ENCODE results near the gene RNF149. TPM values are rescaled to one million over a fixed set of nuclear protein-coding genes. Genes with fewer than 3 reads are reported as not detected.

Gene RNF149
- total RNA-seq, 1 experiment from 2014 or later: 69.0 TPM

DNA sequence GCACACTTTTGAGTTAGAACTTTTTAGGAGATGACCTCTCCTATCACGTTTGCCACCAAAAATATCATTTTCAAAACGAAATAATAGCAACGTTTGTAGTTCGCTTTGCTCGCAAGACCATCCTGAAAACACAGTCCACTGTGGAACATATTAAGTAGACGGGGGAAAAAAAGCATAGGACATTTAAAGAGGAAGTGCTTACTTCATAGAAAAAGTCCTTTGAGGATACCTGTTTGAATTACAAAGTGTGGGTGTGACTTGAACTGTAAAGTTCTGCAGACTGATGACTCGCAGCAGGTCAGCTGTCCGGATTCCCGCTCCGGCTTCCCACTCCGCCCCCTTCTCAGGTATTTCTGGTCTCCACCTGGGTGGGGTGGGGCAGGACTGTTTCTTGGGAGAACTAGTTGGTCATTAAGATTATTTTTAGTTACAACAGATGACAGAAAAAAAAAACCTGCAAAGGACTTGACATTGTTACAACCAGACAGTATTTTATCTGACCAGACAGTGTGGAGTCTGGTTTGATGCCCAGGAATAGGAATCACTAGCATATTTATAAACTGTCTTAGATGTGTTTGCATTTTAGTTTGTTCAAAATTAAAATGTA lies 42.5 kb downstream of the RNF149 start:
- no TSS peak for BruUV-seq (replicated peaks)
- DNase-seq: peak; percentile 61

DNA sequence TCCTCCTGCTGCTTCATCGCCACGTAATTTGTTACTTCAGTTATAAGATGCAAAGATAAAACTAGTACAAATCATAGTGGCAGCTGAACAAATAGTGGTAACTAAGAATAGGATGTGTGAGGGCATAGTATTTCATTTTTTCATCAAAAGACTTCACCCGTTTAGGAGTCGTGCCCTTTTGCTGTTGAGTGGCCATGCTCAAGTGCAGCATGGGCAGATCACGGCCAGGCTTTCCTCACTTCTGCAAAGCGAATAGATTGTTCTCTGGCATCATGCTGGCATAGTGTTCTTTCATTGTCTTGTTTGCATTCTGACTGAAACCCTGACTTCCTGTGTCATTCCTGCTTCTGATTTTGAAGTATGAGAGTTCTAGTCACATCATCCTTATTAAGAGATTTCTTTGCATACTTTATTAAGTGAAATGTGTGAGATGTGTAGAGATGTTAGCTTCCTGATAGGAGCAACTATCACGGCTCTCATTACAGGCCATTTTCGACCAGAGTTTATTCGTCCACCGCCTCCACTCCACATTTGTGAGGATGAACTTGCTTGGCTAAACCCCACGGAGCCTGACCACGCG lies 44.1 kb downstream of the RNF149 start:
- Mint-ChIP-seq H3K4me3 (ENCODE audit: low read depth, unreplicated experiment) (no peak overlapping the region), H3K4me1 (ENCODE audit: low read depth, unreplicated experiment) (peaks cover 33% of the 10 kb centered on the region), H3K27me3 (ENCODE audit: unreplicated experiment) (no peaks in the 10 kb centered on the region), H3K9me3 (ENCODE audit: low read depth, unreplicated experiment) (no peaks in the 10 kb centered on the region), H3K27ac (ENCODE audit: unreplicated experiment) (no peak overlapping the region), H3K36me3 (ENCODE audit: insufficient read depth, unreplicated experiment) (peaks cover 60% of the 10 kb centered on the region)
- DNase-seq: no peak
- TF ChIP-seq, protein P1, sequence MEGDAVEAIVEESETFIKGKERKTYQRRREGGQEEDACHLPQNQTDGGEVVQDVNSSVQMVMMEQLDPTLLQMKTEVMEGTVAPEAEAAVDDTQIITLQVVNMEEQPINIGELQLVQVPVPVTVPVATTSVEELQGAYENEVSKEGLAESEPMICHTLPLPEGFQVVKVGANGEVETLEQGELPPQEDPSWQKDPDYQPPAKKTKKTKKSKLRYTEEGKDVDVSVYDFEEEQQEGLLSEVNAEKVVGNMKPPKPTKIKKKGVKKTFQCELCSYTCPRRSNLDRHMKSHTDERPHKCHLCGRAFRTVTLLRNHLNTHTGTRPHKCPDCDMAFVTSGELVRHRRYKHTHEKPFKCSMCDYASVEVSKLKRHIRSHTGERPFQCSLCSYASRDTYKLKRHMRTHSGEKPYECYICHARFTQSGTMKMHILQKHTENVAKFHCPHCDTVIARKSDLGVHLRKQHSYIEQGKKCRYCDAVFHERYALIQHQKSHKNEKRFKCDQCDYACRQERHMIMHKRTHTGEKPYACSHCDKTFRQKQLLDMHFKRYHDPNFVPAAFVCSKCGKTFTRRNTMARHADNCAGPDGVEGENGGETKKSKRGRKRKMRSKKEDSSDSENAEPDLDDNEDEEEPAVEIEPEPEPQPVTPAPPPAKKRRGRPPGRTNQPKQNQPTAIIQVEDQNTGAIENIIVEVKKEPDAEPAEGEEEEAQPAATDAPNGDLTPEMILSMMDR (IDR thresholded peaks at IDR 0.05; ENCODE audit: unreplicated experiment): no peak
- no TSS peak for BruUV-seq (replicated peaks)
- CTCF ChIA-PET: no interaction called here
- intact Hi-C loops (cut with micrococcal nuclease; ENCODE audit: unreplicated experiment): no loop called here

More for the DNA sequence above, 42.5 kb downstream of the RNF149 start:
- peaks cover 73% of the 10 kb centered on the region for H3K36me3 Mint-ChIP-seq (ENCODE audit: insufficient read depth, unreplicated experiment)
- TF ChIP-seq, protein P1 (IDR thresholded peaks at IDR 0.05; ENCODE audit: unreplicated experiment): no peak
- CTCF ChIA-PET: interaction anchor here (0.5 to 0.6 kb wide), 2 partner anchors 253 to 293 kb away, joined by 4 read pairs; no protein-coding TSS in a partner anchor
- H3K9me3 Mint-ChIP-seq (ENCODE audit: low read depth, unreplicated experiment): no peaks in the 10 kb centered on the region
- peaks cover 33% of the 10 kb centered on the region for H3K4me1 Mint-ChIP-seq (ENCODE audit: low read depth, unreplicated experiment)
- H3K4me3 Mint-ChIP-seq (ENCODE audit: low read depth, unreplicated experiment): no peak overlapping the region
- H3K27ac Mint-ChIP-seq (ENCODE audit: unreplicated experiment): no peak overlapping the region
- intact Hi-C loops (cut with micrococcal nuclease; ENCODE audit: unreplicated experiment): no loop called here
- no peaks in the 10 kb centered on the region for H3K27me3 Mint-ChIP-seq (ENCODE audit: unreplicated experiment)

DNA sequence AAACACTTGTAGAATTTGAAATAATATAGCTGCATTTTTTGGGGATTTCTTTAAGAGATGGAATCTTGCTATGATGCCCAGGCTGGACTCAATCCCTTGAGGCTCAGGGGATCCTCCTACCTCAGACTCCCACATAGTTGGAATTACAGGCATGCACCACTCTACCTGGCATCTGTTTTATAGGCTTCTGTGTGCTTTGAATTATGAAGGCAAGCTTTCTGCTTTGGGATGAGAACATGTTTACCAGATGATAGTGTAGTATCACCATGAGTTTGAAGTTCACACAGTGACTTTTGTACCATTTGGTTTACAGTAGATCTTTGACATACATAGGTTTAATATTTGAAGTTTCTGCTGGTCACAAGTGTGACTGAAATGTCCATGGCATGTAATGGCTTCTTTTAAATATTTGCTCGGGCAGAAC lies 45.1 kb downstream of the RNF149 start:
- CTCF ChIA-PET: no interaction called here
- TF ChIP-seq, protein P1 (IDR thresholded peaks at IDR 0.05; ENCODE audit: unreplicated experiment): no peak
- peaks cover 61% of the 10 kb centered on the region for H3K36me3 Mint-ChIP-seq (ENCODE audit: insufficient read depth, unreplicated experiment)
- BruUV-seq (replicated peaks): no TSS peak
- no peaks in the 10 kb centered on the region for H3K9me3 Mint-ChIP-seq (ENCODE audit: low read depth, unreplicated experiment)
- DNase-seq: no peak
- intact Hi-C loops (cut with micrococcal nuclease; ENCODE audit: unreplicated experiment): no loop called here
- no peak overlapping the region for H3K27ac Mint-ChIP-seq (ENCODE audit: unreplicated experiment)
- no peaks in the 10 kb centered on the region for H3K27me3 Mint-ChIP-seq (ENCODE audit: unreplicated experiment)
- H3K4me1 Mint-ChIP-seq (ENCODE audit: low read depth, unreplicated experiment): peaks cover 29% of the 10 kb centered on the region
- no peak overlapping the region for H3K4me3 Mint-ChIP-seq (ENCODE audit: low read depth, unreplicated experiment)

DNA sequence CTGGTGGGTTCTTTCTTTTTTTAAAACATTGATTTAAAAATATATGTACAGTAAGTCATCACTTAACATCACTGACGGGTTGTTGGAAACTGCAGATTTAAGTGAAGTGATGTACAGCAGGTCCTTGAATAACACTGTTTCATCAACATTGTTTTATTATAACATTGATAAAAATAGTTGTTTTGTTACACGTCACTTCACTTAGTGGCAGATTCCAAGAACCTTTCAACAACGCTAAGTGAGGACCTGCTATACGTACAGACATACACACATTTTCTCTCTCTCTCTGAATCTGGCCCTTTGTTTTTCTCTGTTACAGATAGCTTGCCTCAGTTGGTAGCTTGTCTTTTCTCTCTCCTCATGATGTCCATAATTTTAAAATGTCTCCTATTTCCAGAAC lies 46.4 kb downstream of the RNF149 start:
- no peak overlapping the region for H3K27ac Mint-ChIP-seq (ENCODE audit: unreplicated experiment)
- CTCF ChIA-PET: no interaction called here
- H3K4me1 Mint-ChIP-seq (ENCODE audit: low read depth, unreplicated experiment): peaks cover 18% of the 10 kb centered on the region
- BruUV-seq (replicated peaks): no TSS peak
- TF ChIP-seq, protein P1 (IDR thresholded peaks at IDR 0.05; ENCODE audit: unreplicated experiment): no peak
- H3K27me3 Mint-ChIP-seq (ENCODE audit: unreplicated experiment): no peaks in the 10 kb centered on the region
- peaks cover 62% of the 10 kb centered on the region for H3K36me3 Mint-ChIP-seq (ENCODE audit: insufficient read depth, unreplicated experiment)
- H3K4me3 Mint-ChIP-seq (ENCODE audit: low read depth, unreplicated experiment): no peak overlapping the region
- intact Hi-C loops (cut with micrococcal nuclease; ENCODE audit: unreplicated experiment): no loop called here
- DNase-seq: no peak
- no peaks in the 10 kb centered on the region for H3K9me3 Mint-ChIP-seq (ENCODE audit: low read depth, unreplicated experiment)

Data from Calu3 (cell line).